GM10266 (cell line): ENCODE data around the gene PLCD1.
"Not testable (repeated sequence)": the region's sequence is repeated elsewhere in the genome, so short reads cannot be mapped to it uniquely, and the experiment has no call there.

Source experiments
- DNase-seq: peaks from one replicate; pipeline ENCODE4 v3.0.0; 2012; ENCODE audit errors: extremely low spot score
- TF ChIP-seq, protein P1 (sequence below): IDR thresholded peaks from 2 replicates; pipeline ENCODE4 v1.5.1; 2012; ENCODE audit warnings: mild to moderate bottlenecking, low read depth; ENCODE audit not compliant: control insufficient read depth, insufficient read depth; ENCODE audit errors: missing control alignments

PLCD1 gene

DNA sequence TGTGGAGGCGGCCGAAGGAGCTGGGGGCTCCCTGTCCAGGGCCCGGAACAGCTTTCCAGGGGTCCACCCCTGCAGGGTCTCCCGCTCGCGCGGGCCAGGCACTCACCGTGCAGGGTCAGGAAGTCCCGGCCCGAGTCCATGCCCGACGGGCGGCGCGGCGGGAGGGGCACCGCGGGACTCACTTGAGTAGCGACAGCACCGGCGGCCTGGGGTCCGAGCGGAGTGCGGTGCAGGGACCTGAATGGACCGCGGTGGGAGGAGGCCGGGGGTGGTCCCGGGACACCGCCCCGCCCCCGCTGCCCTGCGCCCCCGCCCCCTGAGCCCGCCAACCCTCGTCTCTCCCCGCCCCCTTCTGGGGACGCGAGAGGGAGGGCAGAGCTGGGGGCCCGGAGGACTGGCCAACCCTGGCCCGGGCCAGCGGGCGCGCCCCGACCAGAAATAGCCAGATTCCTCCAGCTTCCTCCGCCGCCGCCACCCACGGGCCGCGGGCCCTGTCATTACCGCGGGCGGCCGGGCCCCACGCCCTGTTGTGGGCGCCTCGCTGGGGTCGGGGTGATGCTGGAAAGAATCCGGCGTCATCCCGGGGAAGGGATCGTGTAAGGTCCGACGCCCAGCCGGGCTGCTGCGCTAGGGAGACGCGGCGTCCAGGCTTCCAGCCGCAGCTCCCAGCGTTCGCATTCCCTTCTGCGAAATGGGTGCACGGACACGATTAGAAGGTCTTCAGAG lies at the start of gene PLCD1:
Gene PLCD1 (minus strand): TSS at position 243 of the 726 bp plus-strand sequence. CDS start 103 bp downstream, at position 140.
- TF ChIP-seq, protein P1, sequence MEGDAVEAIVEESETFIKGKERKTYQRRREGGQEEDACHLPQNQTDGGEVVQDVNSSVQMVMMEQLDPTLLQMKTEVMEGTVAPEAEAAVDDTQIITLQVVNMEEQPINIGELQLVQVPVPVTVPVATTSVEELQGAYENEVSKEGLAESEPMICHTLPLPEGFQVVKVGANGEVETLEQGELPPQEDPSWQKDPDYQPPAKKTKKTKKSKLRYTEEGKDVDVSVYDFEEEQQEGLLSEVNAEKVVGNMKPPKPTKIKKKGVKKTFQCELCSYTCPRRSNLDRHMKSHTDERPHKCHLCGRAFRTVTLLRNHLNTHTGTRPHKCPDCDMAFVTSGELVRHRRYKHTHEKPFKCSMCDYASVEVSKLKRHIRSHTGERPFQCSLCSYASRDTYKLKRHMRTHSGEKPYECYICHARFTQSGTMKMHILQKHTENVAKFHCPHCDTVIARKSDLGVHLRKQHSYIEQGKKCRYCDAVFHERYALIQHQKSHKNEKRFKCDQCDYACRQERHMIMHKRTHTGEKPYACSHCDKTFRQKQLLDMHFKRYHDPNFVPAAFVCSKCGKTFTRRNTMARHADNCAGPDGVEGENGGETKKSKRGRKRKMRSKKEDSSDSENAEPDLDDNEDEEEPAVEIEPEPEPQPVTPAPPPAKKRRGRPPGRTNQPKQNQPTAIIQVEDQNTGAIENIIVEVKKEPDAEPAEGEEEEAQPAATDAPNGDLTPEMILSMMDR: no peak
- peak; percentile 55 for DNase-seq

DNA sequence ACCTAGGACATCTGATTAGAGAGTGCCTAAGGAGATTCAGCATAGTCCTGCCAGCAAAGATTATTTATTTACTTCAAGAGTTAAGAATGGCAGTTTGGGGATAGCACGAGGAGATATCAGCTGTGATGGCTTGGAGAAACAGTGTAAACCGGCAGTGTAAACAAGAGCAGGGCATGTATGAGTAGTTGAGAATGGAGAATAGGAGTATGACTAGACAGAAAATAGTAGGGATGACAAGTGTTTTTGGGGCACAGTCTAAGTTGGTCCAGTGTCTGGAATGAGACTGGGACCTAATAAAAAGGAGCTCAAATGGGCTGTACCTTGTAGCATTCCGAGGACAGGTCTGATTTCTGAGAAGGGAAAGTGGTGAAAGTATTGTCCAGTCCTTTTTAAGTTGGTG lies 47.6 kb upstream of the PLCD1 start:
- not testable (repeated sequence) for DNase-seq

DNA sequence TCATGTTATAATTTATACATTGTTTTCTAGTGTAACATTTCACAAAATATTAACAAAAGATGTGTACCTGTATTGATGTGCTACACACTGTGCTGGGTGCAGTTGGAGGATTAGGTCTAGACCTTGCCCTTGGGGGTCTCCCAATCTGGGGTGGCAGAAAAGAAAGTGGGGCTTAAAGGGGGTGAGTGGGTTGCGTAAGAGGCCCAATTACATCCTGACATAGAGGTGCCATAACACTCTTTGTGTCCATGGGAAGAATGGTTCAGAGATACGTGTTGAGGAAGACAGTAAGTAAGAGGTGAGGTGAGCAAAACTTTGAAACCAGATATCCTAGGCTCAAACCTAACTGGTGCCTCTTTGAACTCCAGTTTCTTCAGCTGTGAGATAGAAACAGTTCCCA lies 40.6 kb upstream of the PLCD1 start:
- no peak for DNase-seq
- TF ChIP-seq, protein P1: no peak

DNA sequence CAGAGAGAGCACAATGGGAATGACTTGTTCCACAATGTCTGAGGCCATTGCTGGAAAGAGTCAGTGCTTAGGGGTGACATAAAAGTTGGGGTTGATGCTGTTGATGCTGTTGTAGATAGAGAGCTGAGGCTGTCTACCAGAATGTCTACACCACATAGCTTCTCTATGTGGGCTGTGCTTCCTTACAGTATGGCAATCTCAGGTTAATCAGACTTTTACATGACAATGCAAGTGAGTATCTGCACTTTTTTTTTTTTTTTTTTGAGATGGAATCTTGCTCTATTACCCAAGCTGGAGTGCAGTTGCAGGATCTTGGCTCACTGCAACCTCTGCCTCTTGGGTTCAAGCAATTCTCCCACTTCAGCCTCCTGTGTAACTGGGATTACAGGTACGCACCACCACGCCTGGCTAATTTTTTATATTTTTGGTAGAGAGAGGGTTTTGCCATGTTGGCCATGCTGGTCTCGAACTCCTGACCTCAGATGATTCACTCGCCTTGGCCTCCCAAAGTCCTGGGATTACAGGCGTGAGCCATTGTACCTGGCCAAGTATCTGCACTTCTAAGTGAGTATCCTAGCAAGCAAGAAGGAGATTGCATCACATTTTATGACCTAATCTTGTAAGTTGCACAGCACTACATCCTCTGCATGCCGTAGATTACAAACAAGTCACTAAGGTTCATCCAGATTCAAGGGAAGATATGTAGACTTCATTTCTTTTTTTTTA lies 38.2 kb upstream of the PLCD1 start:
- TF ChIP-seq, protein P1: no peak
- no peak for DNase-seq

DNA sequence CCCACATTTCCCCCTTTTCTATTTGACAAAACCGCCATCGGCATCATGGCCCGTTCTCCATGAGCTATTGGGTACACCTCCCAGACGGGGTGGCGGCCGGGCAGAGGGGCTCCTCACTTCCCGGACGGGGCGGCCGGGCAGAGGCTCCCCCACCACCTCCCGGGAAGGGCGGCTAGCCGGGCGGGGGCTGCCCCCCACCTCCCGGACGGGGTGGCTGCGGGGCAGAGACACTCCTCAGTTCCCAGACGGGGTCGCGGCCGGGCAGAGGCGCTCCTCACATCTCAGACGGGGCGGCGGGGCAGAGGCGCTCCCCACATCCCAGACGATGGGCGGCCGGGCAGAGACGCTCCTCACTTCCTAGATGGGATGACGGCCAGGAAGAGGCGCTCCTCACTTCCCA lies 35.0 kb upstream of the PLCD1 start:
- not testable (repeated sequence) for DNase-seq

DNA sequence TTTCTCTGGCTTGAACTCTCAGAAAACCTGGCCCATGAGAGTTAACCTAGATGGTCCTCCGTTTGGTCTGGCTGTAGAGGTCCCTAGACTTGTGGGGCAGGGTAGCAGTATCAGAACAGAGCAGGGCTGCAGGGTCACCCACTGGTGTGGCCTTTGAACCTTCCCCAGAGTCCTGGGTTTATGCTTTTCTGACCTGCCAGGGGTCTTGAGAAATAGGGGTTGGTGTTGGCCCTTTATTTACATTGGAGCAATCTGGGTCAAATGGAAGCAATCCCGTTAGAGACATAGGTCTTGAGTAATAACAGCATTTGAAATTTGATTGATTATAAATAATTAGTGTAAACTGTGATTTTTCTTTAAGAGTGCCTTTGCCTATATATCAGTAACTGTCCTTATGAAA lies 33.4 kb upstream of the PLCD1 start:
- DNase-seq: no peak
- TF ChIP-seq, protein P1: no peak

DNA sequence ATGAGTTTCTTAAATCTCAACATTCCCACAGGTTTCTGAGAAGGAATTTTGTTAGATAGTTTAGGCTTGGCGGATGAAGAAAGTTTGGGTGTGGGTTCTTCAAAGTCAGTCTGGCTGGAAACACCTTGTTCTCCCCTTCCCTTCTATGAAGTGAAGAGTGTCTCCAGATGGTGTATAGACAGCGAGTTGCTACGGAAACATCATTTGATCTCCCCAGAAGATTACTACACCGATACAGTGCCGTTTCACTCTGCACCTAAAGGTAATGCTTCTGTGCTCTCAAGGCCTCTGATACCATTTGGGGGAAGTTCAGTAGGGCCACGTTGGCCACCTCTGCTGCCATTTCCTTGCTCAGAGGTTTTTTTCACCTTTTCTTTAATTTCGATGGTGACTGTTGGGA lies 30.1 kb upstream of the PLCD1 start:
- TF ChIP-seq, protein P1: no peak
- no peak for DNase-seq

DNA sequence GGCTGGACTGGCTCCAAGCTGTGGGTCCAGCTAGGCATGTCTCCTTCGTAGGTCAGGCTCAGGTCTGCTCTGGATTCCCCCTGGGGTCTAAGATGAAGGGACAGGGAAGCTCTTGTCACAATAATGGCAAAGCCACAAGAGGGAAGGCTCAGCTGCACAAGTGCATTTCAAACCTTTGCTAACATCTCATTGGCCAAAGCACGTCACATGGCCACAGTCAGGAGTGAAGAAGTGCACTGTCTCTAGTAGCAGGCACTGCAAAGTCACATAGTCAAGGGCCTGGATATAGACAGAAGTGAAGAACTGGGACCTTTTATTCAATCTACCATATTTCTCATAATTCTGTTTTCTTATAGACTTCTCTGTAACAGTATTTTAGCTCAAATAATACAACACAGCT lies 29.7 kb upstream of the PLCD1 start:
- no peak for DNase-seq
- TF ChIP-seq, protein P1: no peak
